HG02763 (cell line): Measurements from ENCODE around the gene RSBN1L.

ENCODE experiments used
- ATAC-seq: cut with Tn5 transposase; IDR thresholded peaks from one replicate; pipeline ENCODE4 v1.9.1; 2021; ENCODE audit warnings: mild to moderate bottlenecking, moderate library complexity; ENCODE audit not compliant: unreplicated experiment

RSBN1L gene

GRCh38 chr7:77727936-77728701 is 31.9 kb downstream of the RSBN1L start:
- no peak for ATAC-seq

GRCh38 chr7:77729574-77730348 is 33.5 kb downstream of the RSBN1L start:
- ATAC-seq: no peak

- ATAC-seq: no peak
These were observed 35.5 kb downstream of the RSBN1L start for GRCh38 chr7:77731716-77732115.

GRCh38 chr7:77734659-77735421 is 38.6 kb downstream of the RSBN1L start:
- no peak for ATAC-seq

GRCh38 chr7:77735457-77735856 is 39.2 kb downstream of the RSBN1L start:
- ATAC-seq: no peak

- ATAC-seq: no peak
These were observed 40.7 kb downstream of the RSBN1L start for GRCh38 chr7:77736991-77737390.

- ATAC-seq: no peak
These were observed 42.1 kb downstream of the RSBN1L start for GRCh38 chr7:77738382-77738781.

GRCh38 chr7:77738871-77739270 is 42.6 kb downstream of the RSBN1L start:
- no peak for ATAC-seq

- no peak for ATAC-seq
These were observed 44.0 kb downstream of the RSBN1L start for GRCh38 chr7:77740257-77740656.

GRCh38 chr7:77743518-77743917 is 47.3 kb downstream of the RSBN1L start:
- no peak for ATAC-seq

GRCh38 chr7:77745746-77746145 is 49.5 kb downstream of the RSBN1L start:
- ATAC-seq: no peak

- no peak for ATAC-seq
These were observed 50.0 kb downstream of the RSBN1L start for GRCh38 chr7:77746164-77746823.

- no peak for ATAC-seq
These were observed 50.5 kb downstream of the RSBN1L start for GRCh38 chr7:77746824-77747165.

- ATAC-seq: no peak
These were observed 50.9 kb downstream of the RSBN1L start for GRCh38 chr7:77747178-77747577.

GRCh38 chr7:77747718-77748117 is 51.5 kb downstream of the RSBN1L start:
- no peak for ATAC-seq

GRCh38 chr7:77752016-77752415 is 55.8 kb downstream of the RSBN1L start:
- ATAC-seq: no peak

- no peak for ATAC-seq
These were observed 56.9 kb downstream of the RSBN1L start for GRCh38 chr7:77753173-77753572.

- peak; percentile 83 for ATAC-seq
These were observed 61.3 kb downstream of the RSBN1L start for GRCh38 chr7:77757589-77757988.

- no peak for ATAC-seq
These were observed 63.1 kb downstream of the RSBN1L start for GRCh38 chr7:77759294-77759889.

- no peak for ATAC-seq
These were observed 64.7 kb downstream of the RSBN1L start for GRCh38 chr7:77760809-77761453.
